Measurements from ENCODE around the gene HDAC1.

Gene HDAC1

DNA sequence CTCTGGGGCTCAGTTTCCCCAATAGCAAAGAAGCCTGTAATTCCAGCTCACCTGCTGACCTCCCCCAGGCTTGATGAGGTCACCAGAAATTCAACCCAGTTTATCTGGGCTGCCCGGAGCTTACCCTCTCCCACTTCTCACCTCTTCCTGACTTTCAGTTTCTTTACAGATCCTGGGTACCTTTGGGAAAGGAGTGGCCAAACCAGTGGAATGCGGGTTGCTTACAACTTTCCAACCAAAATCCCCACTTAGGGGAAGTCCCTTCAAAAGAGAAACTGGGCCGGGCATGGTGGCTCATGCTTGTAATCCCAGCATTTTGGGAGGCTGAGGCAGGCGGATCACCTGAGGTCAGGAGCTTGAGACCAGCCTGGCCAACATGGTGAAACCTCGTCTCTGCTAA lies 50.1 kb downstream of the HDAC1 start:
- Histone ChIP-seq H3K4me1 (peaks cover 2% of the 10 kb centered on the region), H3K4me3 (ENCODE audit: low read depth, low read length) (no peak overlapping the region), H2AFZ (no peak overlapping the region), H3K27ac (no peak overlapping the region), H3K79me2 (no peaks in the 10 kb centered on the region), H3K4me2 (ENCODE audit: low read length) (no peak overlapping the region), H3K27me3 (ENCODE audit: control insufficient read depth, insufficient read depth, low read length) (no peaks in the 10 kb centered on the region), H3K9ac (no peak overlapping the region), H3K36me3 (ENCODE audit: control insufficient read depth, insufficient read depth, low read length) (no peaks in the 10 kb centered on the region), H3K9me3 (ENCODE audit: control insufficient read depth, low read length) (no peaks in the 10 kb centered on the region)
- no peak for TF ChIP-seq CTCF (IDR thresholded peaks at IDR 0.05)

- Histone ChIP-seq H3K27ac (no peak overlapping the region), H3K4me3 (ENCODE audit: low read depth, low read length) (no peak overlapping the region), H3K9ac (no peak overlapping the region), H3K4me1 (peaks cover 2% of the 10 kb centered on the region), H3K9me3 (ENCODE audit: control insufficient read depth, low read length) (no peaks in the 10 kb centered on the region), H3K27me3 (ENCODE audit: control insufficient read depth, insufficient read depth, low read length) (no peaks in the 10 kb centered on the region), H3K4me2 (ENCODE audit: low read length) (no peak overlapping the region), H3K79me2 (no peaks in the 10 kb centered on the region), H3K36me3 (ENCODE audit: control insufficient read depth, insufficient read depth, low read length) (no peaks in the 10 kb centered on the region), H2AFZ (no peak overlapping the region)
- TF ChIP-seq CTCF (IDR thresholded peaks at IDR 0.05): no peak
Observed at GRCh38 chr1:32342704-32343103, 50.8 kb downstream of the HDAC1 start.

DNA sequence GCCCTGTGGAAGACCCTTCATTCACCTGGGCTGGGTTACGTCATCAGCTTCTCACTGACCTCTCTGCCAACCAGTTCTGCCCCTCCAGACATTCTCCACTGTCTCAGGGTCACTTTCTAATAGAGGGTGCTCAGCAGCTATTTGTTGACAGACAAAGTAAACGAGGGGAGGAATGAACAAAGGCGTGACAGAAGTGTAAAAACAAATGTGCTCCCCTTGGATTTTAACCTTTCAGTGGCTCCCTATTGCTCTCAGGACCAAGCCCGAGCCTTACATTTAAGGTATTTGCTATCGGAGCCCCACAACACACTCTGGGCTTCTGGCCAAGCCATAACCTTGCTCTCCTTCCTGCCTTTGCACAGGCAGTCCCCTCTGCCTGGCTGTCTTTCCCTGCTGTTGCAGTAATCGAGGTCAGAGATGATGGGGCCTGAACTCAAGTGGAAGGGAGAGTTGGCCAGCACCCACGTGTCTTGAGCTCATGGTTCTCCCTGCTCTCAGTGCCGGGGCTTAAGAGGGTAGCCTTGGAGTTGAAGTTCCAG lies 53.5 kb downstream of the HDAC1 start:
- no peak overlapping the region for H3K4me3 ChIP-seq (ENCODE audit: low read depth, low read length)
- H3K9ac ChIP-seq: no peak overlapping the region
- H3K9me3 ChIP-seq (ENCODE audit: control insufficient read depth, low read length): no peaks in the 10 kb centered on the region

DNA sequence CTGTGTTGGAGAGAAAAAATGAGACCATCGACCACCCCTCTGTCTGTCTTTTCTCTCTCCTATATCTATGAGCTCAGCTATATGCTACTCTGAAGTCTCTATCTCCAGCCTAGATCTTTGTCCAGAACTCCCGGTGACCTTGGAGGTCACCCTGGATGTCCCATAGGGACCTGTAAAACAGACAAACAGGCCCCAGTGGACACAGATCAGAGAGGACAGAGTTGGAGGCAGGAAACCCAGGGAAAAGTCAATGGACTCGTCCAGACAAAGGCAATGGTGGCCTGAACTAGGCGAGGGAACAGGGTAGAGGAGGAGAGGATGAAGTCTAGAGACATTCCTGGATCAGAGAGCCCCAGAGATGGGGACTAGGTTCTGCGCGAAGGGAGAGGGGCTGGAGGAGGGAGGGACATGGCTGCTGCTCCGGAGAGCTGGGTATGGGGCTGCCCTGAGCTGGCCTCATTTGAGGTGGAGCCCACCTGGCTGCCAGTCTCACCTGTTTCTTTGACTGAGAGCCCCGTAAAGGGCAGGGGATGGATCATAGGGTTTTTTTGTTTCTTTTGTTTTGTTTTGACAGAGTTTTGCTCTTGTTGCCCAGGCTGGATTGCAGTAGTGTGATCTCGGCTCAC lies 54.8 kb downstream of the HDAC1 start:
- H3K27me3 ChIP-seq (ENCODE audit: control insufficient read depth, insufficient read depth, low read length): no peaks in the 10 kb centered on the region
- no peak overlapping the region for H3K4me3 ChIP-seq (ENCODE audit: low read depth, low read length)
- no peaks in the 10 kb centered on the region for H3K9me3 ChIP-seq (ENCODE audit: control insufficient read depth, low read length)
- no peak overlapping the region for H3K9ac ChIP-seq
- H3K4me2 ChIP-seq (ENCODE audit: low read length): no peak overlapping the region
- H3K4me1 ChIP-seq: peaks cover 2% of the 10 kb centered on the region
- H3K27ac ChIP-seq: no peak overlapping the region
- H3K79me2 ChIP-seq: no peaks in the 10 kb centered on the region
- H2AFZ ChIP-seq: no peak overlapping the region
- H3K36me3 ChIP-seq (ENCODE audit: control insufficient read depth, insufficient read depth, low read length): no peaks in the 10 kb centered on the region
- TF ChIP-seq CTCF (IDR thresholded peaks at IDR 0.05): no peak

More for the DNA sequence above, 53.5 kb downstream of the HDAC1 start:
- Histone ChIP-seq H2AFZ (peak overlapping the region; percentile 29), H3K27me3 (ENCODE audit: control insufficient read depth, insufficient read depth, low read length) (no peaks in the 10 kb centered on the region), H3K4me2 (ENCODE audit: low read length) (no peak overlapping the region), H3K36me3 (ENCODE audit: control insufficient read depth, insufficient read depth, low read length) (no peaks in the 10 kb centered on the region), H3K27ac (no peak overlapping the region), H3K4me1 (peaks cover 2% of the 10 kb centered on the region), H3K79me2 (no peaks in the 10 kb centered on the region)
- TF ChIP-seq CTCF (IDR thresholded peaks at IDR 0.05): no peak

DNA sequence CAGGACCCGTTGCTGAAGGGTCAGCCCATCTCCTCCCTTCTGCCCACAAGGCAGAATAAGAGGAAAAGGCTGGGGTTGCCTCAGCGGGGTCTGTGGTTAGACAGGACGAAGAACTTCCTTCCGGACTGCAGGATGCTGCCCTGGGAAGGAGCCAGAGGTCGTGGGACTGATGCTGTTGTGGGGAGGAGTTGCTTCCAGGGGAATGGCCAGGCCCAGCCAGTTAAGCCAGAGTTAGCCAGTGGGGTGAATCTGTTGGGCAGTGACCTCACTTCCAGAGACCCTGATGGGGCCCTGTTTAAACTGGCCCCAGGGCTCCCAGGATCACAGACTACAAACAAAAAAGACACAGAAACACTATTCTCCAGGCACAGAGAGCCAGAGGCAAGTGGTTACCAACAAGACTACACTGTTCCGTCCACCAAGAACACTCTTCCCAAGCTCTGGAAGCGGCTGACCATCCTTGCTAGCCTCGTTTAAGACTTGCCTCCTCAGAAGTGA lies 57.4 kb downstream of the HDAC1 start:
- H3K4me1 ChIP-seq: peaks cover 2% of the 10 kb centered on the region

More for the DNA sequence above, 57.4 kb downstream of the HDAC1 start:
- no peaks in the 10 kb centered on the region for H3K79me2 ChIP-seq
- TF ChIP-seq CTCF (IDR thresholded peaks at IDR 0.05): no peak
- H3K9me3 ChIP-seq (ENCODE audit: control insufficient read depth, low read length): no peaks in the 10 kb centered on the region
- no peaks in the 10 kb centered on the region for H3K36me3 ChIP-seq (ENCODE audit: control insufficient read depth, insufficient read depth, low read length)
- no peak overlapping the region for H2AFZ ChIP-seq
- no peak overlapping the region for H3K4me2 ChIP-seq (ENCODE audit: low read length)
- no peak overlapping the region for H3K9ac ChIP-seq
- H3K27me3 ChIP-seq (ENCODE audit: control insufficient read depth, insufficient read depth, low read length): no peaks in the 10 kb centered on the region
- H3K4me3 ChIP-seq (ENCODE audit: low read depth, low read length): no peak overlapping the region
- H3K27ac ChIP-seq: no peak overlapping the region

All from parathyroid adenoma (tissue), 2 donors.